Progenitor cell of endocrine pancreas (in vitro differentiated cells): Measurements from ENCODE around the gene PITPNC1. TPM values are rescaled to one million over a fixed set of nuclear protein-coding genes. Genes with fewer than 3 reads are reported as not detected.
A peak's percentile ranks its signal among the peaks of the same experiment; 100 is the strongest.
"Not testable (repeated sequence)": the region's sequence is repeated elsewhere in the genome, so short reads cannot be mapped to it uniquely, and the experiment has no call there.

Experiments
- DNase-seq: peaks from one replicate; pipeline ENCODE4 v3.0.0; 2021; ENCODE audit warnings: low spot score; ENCODE audit not compliant: unreplicated experiment
- H3K27ac Mint-ChIP-seq: 2 replicates; pipeline ENCODE4 v1.8.0; 2021; ENCODE audit warnings: mild to moderate bottlenecking, moderate library complexity, mixed read lengths
- H3K27me3 Mint-ChIP-seq: 2 replicates; pipeline ENCODE4 v1.8.0; 2021; ENCODE audit warnings: mixed read lengths
- H3K36me3 Mint-ChIP-seq: 2 replicates; pipeline ENCODE4 v1.8.0; 2022; ENCODE audit warnings: mixed read lengths; ENCODE audit not compliant: insufficient read depth
- H3K4me1 Mint-ChIP-seq: 2 replicates; pipeline ENCODE4 v1.8.0; 2021; ENCODE audit warnings: low read depth, mixed read lengths
- H3K4me3 Mint-ChIP-seq: 2 replicates; pipeline ENCODE4 v1.8.0; 2021; ENCODE audit warnings: low read depth, mild to moderate bottlenecking, moderate library complexity, mixed read lengths
- H3K9me3 Mint-ChIP-seq: 2 replicates; pipeline ENCODE4 v1.8.0; 2021; ENCODE audit warnings: low read depth, mixed read lengths
- total RNA-seq: library from RNA; stranded (reverse); gene quantifications from 2 replicates; pipeline ENCODE4 v1.2.1, GENCODE V29; 2021
- TF ChIP-seq, protein P1 (sequence below): fragments of 200-600 bp; sonication (generic); IDR thresholded peaks from one replicate; pipeline ENCODE4 v1.5.0; 2021; ENCODE audit warnings: antibody characterized with exemption, mild to moderate bottlenecking; ENCODE audit not compliant: unreplicated experiment

Gene PITPNC1
- total RNA-seq, 1 donor from 2014 or later, result 53.2 TPM

DNA sequence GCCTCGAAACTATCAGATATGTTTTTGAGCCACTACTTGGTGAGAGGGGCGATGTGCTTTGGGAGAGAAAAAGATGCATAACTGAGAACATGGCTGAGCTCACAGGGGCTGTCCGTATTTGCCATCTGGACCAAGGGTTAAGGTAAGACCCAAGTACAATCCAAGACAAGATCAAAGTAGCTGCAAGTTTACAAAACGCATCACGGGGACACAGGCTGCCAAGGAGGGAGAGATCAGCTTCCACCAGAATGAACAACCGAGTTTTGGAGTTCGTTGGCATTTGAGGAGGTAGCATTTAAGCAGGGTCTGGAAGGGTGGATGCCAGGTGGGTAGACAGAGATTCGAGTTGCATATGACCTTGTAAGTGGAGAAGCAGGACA lies 2.2 kb downstream of the PITPNC1 start:
- TF ChIP-seq, protein P1, sequence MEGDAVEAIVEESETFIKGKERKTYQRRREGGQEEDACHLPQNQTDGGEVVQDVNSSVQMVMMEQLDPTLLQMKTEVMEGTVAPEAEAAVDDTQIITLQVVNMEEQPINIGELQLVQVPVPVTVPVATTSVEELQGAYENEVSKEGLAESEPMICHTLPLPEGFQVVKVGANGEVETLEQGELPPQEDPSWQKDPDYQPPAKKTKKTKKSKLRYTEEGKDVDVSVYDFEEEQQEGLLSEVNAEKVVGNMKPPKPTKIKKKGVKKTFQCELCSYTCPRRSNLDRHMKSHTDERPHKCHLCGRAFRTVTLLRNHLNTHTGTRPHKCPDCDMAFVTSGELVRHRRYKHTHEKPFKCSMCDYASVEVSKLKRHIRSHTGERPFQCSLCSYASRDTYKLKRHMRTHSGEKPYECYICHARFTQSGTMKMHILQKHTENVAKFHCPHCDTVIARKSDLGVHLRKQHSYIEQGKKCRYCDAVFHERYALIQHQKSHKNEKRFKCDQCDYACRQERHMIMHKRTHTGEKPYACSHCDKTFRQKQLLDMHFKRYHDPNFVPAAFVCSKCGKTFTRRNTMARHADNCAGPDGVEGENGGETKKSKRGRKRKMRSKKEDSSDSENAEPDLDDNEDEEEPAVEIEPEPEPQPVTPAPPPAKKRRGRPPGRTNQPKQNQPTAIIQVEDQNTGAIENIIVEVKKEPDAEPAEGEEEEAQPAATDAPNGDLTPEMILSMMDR, result no peak
- Mint-ChIP-seq H3K4me1 (peaks cover 23% of the 10 kb centered on the region), H3K36me3 (peaks cover 17% of the 10 kb centered on the region), H3K9me3 (peaks cover 7% of the 10 kb centered on the region), H3K27ac (peak overlapping the region; percentile 85), H3K27me3 (no peaks in the 10 kb centered on the region), H3K4me3 (peak overlapping the region; percentile 84)
- DNase-seq, result no peak

DNA sequence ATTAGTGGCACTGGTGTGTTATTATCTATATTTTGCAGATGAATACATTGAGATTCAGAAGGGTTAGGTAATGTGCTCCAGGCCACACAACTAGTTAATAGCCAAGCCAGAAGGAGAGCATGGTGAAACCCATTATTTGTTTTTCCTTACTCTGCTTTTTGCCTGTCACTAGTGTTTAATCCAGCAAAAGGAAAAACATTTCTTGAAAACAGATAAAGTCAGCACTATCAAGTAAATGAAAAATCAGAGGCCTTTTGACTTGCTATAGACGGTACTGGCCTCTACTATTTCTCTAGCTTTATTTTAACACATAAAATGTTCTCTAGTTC lies 4.8 kb downstream of the PITPNC1 start:
- Mint-ChIP-seq H3K4me1 (peaks cover 10% of the 10 kb centered on the region), H3K36me3 (peaks cover 21% of the 10 kb centered on the region), H3K27me3 (no peaks in the 10 kb centered on the region), H3K4me3 (peak overlapping the region; percentile 52), H3K9me3 (peaks cover 7% of the 10 kb centered on the region), H3K27ac (peak overlapping the region; percentile 51)
- DNase-seq, result no peak
- TF ChIP-seq, protein P1, result no peak

DNA sequence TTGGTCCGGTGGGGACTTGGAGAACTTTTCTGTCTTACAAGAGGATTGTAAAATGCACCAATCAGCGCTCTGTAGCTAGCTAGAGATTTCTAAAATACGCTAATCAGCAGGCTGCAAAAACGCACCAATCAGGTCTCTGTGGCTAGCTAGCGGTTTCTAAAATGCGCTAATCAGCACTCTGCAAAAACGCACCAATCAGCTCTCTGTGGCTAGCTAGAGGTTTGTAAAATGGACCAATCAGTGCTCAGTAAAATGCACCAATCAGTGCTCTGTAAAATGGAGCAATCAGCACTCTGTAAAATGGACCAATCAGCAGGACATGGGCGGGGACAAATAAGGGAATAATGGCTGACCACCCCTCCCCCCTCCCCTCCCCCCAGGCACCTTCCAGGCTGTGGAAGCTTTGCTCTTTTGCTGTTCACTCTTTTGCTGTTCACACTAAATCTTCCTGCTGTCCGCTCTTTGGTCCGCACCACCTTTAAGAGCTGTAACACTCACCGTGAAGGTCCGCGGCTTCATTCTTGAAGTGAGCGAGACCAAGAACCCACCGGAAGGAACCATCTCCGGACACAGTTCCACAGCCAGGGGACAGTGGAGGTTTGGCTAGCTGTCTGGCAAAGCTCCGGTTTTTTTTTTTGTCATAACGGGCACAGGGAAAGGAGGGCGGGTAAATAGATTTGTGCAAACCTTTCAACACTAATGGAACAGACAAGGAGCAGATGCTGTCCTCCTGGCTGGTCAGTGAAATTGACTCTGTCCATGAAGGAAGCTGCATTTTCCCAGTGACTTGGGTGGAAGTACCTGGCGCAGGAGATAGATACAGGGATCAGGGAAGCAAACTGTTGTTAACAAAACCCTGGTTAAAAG lies 8.3 kb downstream of the PITPNC1 start:
- no peak for DNase-seq
- Mint-ChIP-seq H3K36me3 (peaks cover 12% of the 10 kb centered on the region), H3K4me3 (no peak overlapping the region), H3K27ac (no peak overlapping the region), H3K4me1 (peaks cover 6% of the 10 kb centered on the region), H3K27me3 (no peaks in the 10 kb centered on the region), H3K9me3 (no peaks in the 10 kb centered on the region)
- TF ChIP-seq, protein P1, result no peak

DNA sequence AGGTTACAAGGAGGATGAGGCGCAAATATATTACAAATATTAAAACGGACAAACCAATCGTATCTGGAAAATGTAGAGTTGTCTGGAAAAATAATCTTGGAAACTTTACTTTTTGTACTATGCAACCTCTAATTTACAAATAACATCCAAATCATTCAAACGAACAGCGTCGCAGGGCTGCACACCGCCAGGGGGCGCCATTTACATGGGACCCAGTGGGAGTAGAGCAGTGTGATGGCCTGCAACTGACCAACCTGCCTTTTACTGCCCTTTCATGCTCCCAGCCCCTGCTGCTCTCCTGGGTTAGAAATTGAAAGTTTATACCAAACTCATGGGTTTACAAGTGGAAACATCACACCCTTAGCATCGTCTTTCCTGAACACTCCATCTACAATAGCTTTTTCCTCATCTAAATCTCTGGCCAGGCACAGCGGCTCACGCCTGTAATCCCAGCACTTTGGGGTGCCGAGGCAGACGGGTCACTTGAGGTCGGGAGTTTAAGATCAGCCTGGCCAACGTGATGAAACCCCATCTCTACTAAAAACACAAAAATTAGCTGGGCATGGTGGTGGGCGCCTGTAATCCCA lies 10.0 kb downstream of the PITPNC1 start:
- Mint-ChIP-seq H3K9me3 (no peaks in the 10 kb centered on the region), H3K4me1 (peaks cover 9% of the 10 kb centered on the region), H3K27ac (no peak overlapping the region), H3K27me3 (no peaks in the 10 kb centered on the region), H3K36me3 (peaks cover 8% of the 10 kb centered on the region), H3K4me3 (no peak overlapping the region)
- TF ChIP-seq, protein P1, result peak; percentile 93
- DNase-seq, result peak; percentile 52

DNA sequence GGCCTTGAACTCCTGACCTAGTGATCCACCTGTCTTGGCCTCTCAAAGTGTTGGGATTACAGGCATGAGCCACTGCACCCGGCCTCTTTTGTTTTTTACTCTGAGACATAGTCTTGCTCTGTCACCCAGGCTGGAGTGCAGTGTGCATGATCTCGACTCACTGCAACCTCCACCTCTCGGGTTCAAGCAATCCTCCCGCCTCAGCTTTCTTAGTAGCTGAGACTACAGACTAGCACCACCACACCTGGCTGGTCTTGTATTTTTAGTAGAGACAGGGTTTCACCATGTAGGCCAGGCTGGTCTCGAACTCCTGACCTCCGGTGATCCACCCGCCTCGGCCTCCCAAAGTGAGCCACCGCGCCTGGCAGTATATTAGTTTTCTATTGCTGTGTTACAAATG lies 11.5 kb downstream of the PITPNC1 start:
- not testable (repeated sequence) for H3K4me3 Mint-ChIP-seq, H3K9me3 Mint-ChIP-seq, DNase-seq, H3K4me1 Mint-ChIP-seq, H3K27me3 Mint-ChIP-seq, H3K36me3 Mint-ChIP-seq, H3K27ac Mint-ChIP-seq

DNA sequence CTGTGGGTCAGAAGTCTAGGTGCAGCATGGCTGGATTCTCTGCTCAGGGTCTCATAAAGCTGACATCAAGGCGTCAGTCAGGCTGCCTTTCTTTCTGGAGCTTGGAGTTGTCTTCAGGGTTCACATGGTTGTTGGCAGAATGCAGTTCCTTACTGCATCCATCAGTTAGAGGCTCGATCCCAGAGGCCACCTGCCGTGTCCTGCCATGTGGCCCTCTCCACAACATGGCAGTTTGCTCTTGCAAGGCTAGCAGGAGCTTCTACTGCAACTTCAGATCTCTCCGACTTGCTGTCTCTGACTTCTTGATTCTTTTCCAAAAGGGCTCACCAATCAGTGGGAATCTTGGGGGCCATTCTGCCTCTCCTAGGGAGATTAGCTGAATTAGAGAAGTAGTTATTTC lies 11.9 kb downstream of the PITPNC1 start:
- Mint-ChIP-seq H3K4me1 (peaks cover 8% of the 10 kb centered on the region), H3K4me3 (no peak overlapping the region), H3K27me3 (no peaks in the 10 kb centered on the region), H3K9me3 (no peaks in the 10 kb centered on the region), H3K36me3 (peaks cover 4% of the 10 kb centered on the region), H3K27ac (no peak overlapping the region)
- DNase-seq, result no peak
- TF ChIP-seq, protein P1, result no peak
